Keratinocyte (primary cell): Measurements from ENCODE around the gene BCAP31. TPM values are rescaled to one million over a fixed set of nuclear protein-coding genes. Genes with fewer than 3 reads are reported as not detected.

Experiments used
- DNase-seq: peaks from one replicate; pipeline ENCODE4 v3.0.0-alpha.2; 2011; ENCODE audit warnings: low read depth, missing footprints, low spot score
- FAIRE-seq: peaks from 2 replicates; lab custom pipeline; 2011; peaks lifted over from hg19 to GRCh38; lab: Jason Lieb, UNC
- H2AFZ ChIP-seq: 2 replicates; pipeline ENCODE4 v1.6.0; 2012; ENCODE audit warnings: low read length, control low read depth, inconsistent platforms; ENCODE audit not compliant: control insufficient read depth
- H3K27ac ChIP-seq: 2 replicates; pipeline ENCODE4 v1.5.1; 2011; ENCODE audit warnings: low read length; ENCODE audit not compliant: control insufficient read depth, insufficient read depth
- H3K27me3 ChIP-seq: 3 replicates; pipeline ENCODE4 v1.6.0; 2011; ENCODE audit warnings: low read length; ENCODE audit not compliant: control insufficient read depth, insufficient read depth; ENCODE audit errors: extremely low read depth
- H3K36me3 ChIP-seq, 2 experiments: 2 replicates in 1 of 2; 3 replicates in 1 of 2; pipeline ENCODE4 v1.5.1; 2011; ENCODE audit warnings: low read length in 2 of 2, mild to moderate bottlenecking in 1 of 2; ENCODE audit not compliant: control insufficient read depth in 2 of 2, insufficient read depth in 2 of 2; ENCODE audit errors: extremely low read depth in 1 of 2
- H3K4me1 ChIP-seq: 3 replicates; pipeline ENCODE4 v1.5.1; 2011; ENCODE audit warnings: low read length; ENCODE audit not compliant: control insufficient read depth, insufficient read depth; ENCODE audit errors: extremely low read depth
- H3K4me2 ChIP-seq: 3 replicates; pipeline ENCODE4 v1.6.0; 2011; ENCODE audit warnings: low read depth, low read length; ENCODE audit not compliant: control insufficient read depth, insufficient read depth; ENCODE audit errors: extremely low read depth
- H3K4me3 ChIP-seq, 3 experiments: fragments of 200-600 bp in 1 of 3; sonication (generic) in 1 of 3; 2 replicates in 2 of 3; 3 replicates in 1 of 3; pipeline ENCODE4 v1.5.1; 2011 to 2016; ENCODE audit warnings: low read length in 3 of 3, mild to moderate bottlenecking in 3 of 3, control low read depth in 2 of 3, inconsistent platforms in 1 of 3, low read depth in 1 of 3, mixed read lengths in 1 of 3, mixed run types in 1 of 3, moderate library complexity in 1 of 3; ENCODE audit not compliant: control insufficient read depth in 2 of 3, insufficient read depth in 2 of 3; ENCODE audit errors: extremely low read depth in 1 of 3
- H3K79me2 ChIP-seq: 2 replicates; pipeline ENCODE4 v1.6.0; 2012; ENCODE audit warnings: low read length; ENCODE audit not compliant: control insufficient read depth, insufficient read depth
- H3K9ac ChIP-seq: 3 replicates; pipeline ENCODE4 v1.6.0; 2011; ENCODE audit warnings: low read length; ENCODE audit not compliant: control insufficient read depth, insufficient read depth; ENCODE audit errors: extremely low read depth
- H3K9me1 ChIP-seq: 3 replicates; pipeline ENCODE4 v1.6.0; 2011; ENCODE audit warnings: low read length; ENCODE audit not compliant: control insufficient read depth, insufficient read depth; ENCODE audit errors: extremely low read depth
- H3K9me3 ChIP-seq: 2 replicates; pipeline ENCODE4 v1.5.1; 2012; ENCODE audit warnings: low read depth, low read length; ENCODE audit not compliant: control insufficient read depth
- H4K20me1 ChIP-seq: 3 replicates; pipeline ENCODE4 v1.6.0; 2011; ENCODE audit warnings: low read length; ENCODE audit not compliant: control insufficient read depth, insufficient read depth; ENCODE audit errors: extremely low read depth
- CTCF ChIP-seq, 3 experiments: IDR thresholded peaks in 1 of 3; conservative IDR thresholded peaks in 1 of 3; optimal IDR thresholded peaks in 1 of 3; 2 replicates in 2 of 3; 3 replicates in 1 of 3; pipeline versions ENCODE3 to v1.5.1; 2011; ENCODE audit warnings: low read length in 3 of 3, mild to moderate bottlenecking in 3 of 3, moderate library complexity in 2 of 3, control low read depth in 1 of 3, inconsistent platforms in 1 of 3; ENCODE audit not compliant: insufficient read depth in 2 of 3; ENCODE audit errors: extremely low read depth in 1 of 3
- EZH2 ChIP-seq: IDR thresholded peaks from one replicate; pipeline ENCODE4 v1.6.1; 2012; ENCODE audit warnings: inconsistent platforms, mild to moderate bottlenecking, low read length, moderate library complexity
- dilution Hi-C: fragments of 300-500 bp; cut with MboI; formaldehyde crosslinking; loops from one replicate; pipeline ENCODE4 v1.7.0; 2020; ENCODE audit warnings: low sequenced_read_pairs; ENCODE audit not compliant: extremely low pct_ligation_motif_present
- polyA plus RNA-seq, 5 experiments: library from polyadenylated mRNA; depleted of rRNA in 3 of 5; stranded (reverse) in 3 of 5; stranded (forward) in 1 of 5; unstranded in 1 of 5; fragments of >200 nt; gene quantifications; 1 replicate in 1 of 5; 2 replicates in 3 of 5; 3 replicates in 1 of 5; pipeline versions ENCODE4 v1.2.1 to v1.2.3, GENCODE V29; 2011 to 2012; ENCODE audit warnings: missing spikeins in 2 of 5, low read depth in 1 of 5, low replicate concordance in 1 of 5

Gene BCAP31
- polyA plus RNA-seq, 1 donor (not counting 4 experiments of a cell fraction or from before 2014, with no cell fraction given) = 262 TPM

GRCh38 chrX:153728951-153729631, 4.9 kb upstream of the BCAP31 start:
- Histone ChIP-seq H3K4me3 (no peak overlapping the region), H3K27ac (no peak overlapping the region), H2AFZ (no peak overlapping the region), H3K9me3 (no peaks in the 10 kb centered on the region), H3K36me3 (no peaks in the 10 kb centered on the region), H3K79me2 (no peaks in the 10 kb centered on the region), H4K20me1 (no peaks in the 10 kb centered on the region), H3K4me2 (no peak overlapping the region), H3K9me1 (no peaks in the 10 kb centered on the region), H3K4me1 (peaks cover 32% of the 10 kb centered on the region), H3K9ac (no peak overlapping the region), H3K27me3 (no peaks in the 10 kb centered on the region)
- DNase-seq (no peak), FAIRE-seq (no peak)
- dilution Hi-C loops = no loop called here
- no peak for TF ChIP-seq EZH2
- no peak for TF ChIP-seq CTCF (optimal IDR thresholded peaks at IDR 0.05 in 1 of 3, IDR thresholded peaks at IDR 0.05 in 1 of 3, conservative IDR thresholded peaks at IDR 0.05 in 1 of 3; ENCODE audit: extremely low read depth in 1 of 3, insufficient read depth in 2 of 3, low read length in 3 of 3)

GRCh38 chrX:153728095-153728494, 3.9 kb upstream of the BCAP31 start:
- H3K4me2 ChIP-seq = no peak overlapping the region
- DNase-seq = no peak
- H3K36me3 ChIP-seq = no peaks in the 10 kb centered on the region
- no peaks in the 10 kb centered on the region for H4K20me1 ChIP-seq
- no peak overlapping the region for H3K27ac ChIP-seq
- no peak for FAIRE-seq
- H3K9me3 ChIP-seq = no peaks in the 10 kb centered on the region
- no peak overlapping the region for H2AFZ ChIP-seq
- dilution Hi-C loops = no loop called here
- H3K9me1 ChIP-seq = no peaks in the 10 kb centered on the region
- TF ChIP-seq CTCF (optimal IDR thresholded peaks at IDR 0.05 in 1 of 3, IDR thresholded peaks at IDR 0.05 in 1 of 3, conservative IDR thresholded peaks at IDR 0.05 in 1 of 3; ENCODE audit: extremely low read depth in 1 of 3, insufficient read depth in 2 of 3, low read length in 3 of 3) (no peak), EZH2 (no peak)
- H3K4me3 ChIP-seq = no peak overlapping the region
- H3K27me3 ChIP-seq = no peaks in the 10 kb centered on the region
- peaks cover 32% of the 10 kb centered on the region for H3K4me1 ChIP-seq
- H3K79me2 ChIP-seq = peaks cover 2% of the 10 kb centered on the region
- no peak overlapping the region for H3K9ac ChIP-seq
